Activated CD4-positive, alpha-beta T cell treated with anti-CD3 and anti-CD28 coated beads for 24 hours (primary cell): ENCODE data around the gene NEMF.
"Not testable (repeated sequence)": the region's sequence is repeated elsewhere in the genome, so short reads cannot be mapped to it uniquely, and the experiment has no call there.

ENCODE experiments used
- DNase-seq, 2 donors: peaks; one replicate each; pipeline ENCODE4 v3.0.0-alpha.2; 2020; ENCODE audit warnings: low read depth in 2 of 2

NEMF gene

DNA sequence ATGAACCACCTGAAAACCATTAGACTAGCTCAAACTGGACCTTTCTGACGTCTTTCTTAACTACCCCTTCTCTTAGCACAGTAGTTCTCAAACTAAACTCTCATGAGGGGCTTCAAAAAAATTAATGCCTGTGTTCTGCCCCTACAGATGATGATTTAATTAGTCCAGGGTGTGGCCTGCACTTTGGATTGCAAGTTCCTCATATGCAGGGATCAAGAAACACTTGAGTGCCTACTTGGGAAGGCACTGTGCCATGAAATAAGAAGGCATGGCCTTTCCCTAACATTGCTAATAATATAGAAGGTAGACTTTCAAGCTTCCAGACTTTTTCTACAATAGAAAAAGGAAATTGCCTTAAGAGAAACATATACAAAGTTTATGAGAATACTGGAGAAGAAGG lies 107.4 kb downstream of the NEMF start:
- no peak for DNase-seq

DNA sequence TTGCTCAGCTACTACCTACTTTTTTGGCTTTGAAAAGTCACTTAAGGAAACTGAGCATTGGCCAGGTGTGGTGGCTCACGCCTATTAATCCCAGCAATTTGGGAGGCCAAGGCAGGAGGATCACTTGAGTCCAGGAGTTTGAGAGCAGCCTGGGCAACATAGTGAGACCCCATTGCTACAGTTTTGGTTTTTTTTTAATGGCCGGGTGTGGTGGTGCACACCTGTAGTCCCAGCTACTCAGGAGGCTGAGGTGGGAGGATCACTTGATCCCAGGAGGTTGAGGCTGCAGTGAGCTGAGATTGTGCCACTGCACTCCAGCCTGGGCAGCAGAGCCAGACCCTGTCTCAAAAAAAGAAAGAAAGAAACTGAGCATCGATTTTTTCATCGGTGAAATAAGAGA lies 116.9 kb downstream of the NEMF start:
- not testable (repeated sequence) for DNase-seq

DNA sequence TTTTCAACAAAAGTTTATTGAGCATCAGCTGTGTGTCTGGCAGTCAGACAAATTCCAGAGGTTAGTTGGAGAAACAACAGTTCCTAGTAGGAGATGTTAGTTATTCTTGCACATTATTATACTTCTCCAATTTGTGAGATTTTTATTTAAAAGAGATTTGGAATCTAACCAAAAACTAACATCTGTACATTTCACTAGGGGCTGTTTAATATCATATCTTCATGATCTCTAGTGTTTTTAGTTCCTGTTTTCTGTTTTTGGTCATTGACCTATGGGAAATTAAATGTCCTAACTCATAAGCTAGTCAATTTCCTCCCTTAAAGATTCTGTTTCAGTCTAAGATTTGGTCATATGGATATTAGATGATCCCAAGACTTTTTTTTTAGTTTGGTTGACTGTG lies 118.8 kb downstream of the NEMF start:
- no peak for DNase-seq

DNA sequence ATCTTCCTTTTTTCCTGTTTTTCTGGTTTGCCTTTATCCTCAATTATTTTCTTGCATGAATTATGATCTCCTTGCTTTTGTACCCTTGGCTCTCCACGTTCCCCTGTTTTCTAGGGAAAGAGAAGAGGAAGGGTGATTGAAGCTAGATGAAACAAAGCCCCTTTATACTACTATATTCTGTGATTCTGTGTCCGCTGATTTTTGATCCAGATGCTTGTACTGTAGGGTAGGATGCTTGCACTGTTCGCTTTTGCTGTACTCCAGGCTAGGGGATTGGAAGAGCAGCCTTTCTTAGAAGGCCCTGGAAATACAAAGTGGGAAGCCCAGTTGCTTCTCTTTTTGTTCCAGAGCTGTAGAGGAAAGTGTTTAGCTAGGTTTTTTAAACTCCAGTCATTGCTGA lies 119.7 kb downstream of the NEMF start:
- DNase-seq, result no peak
